Measurements from ENCODE around the gene TNRC6B.

GRCh38 chr22:40182231-40182835, 4.6 kb downstream of the TNRC6B start:
- TF ChIP-seq CTCF (IDR thresholded peaks at IDR 0.05) (no peak), POLR2A (IDR thresholded peaks at IDR 0.05) (no peak)

Data from lower leg skin (tissue), 3 donors.